DMS 273 (cell line): ENCODE results near the gene HEPN1.
A peak's percentile ranks its signal among the peaks of the same experiment; 100 is the strongest.

ENCODE experiments used
- DNase-seq: peaks from one replicate; lab custom pipeline; 2025; ENCODE audit not compliant: unreplicated experiment; lab: John Stamatoyannopoulos, UW

HEPN1 gene

DNA sequence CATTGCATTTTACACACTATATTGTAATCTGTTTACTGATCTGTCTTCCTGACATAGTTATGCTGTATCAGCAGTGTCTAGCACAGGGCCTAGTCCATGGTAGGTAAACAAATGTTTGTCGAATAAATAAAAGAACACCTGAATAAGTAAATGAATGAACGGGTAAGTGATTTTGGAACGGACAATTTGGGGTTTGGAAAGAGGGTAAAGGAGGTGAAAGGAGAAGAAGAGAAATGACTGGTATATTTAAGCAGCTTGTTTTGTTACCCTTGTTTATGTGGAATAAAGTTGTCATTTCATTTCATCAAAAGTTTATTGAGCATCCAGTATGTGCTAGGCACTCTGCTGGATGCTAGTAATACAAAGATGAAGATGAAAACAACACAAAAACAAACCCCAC, at the start of gene HEPN1:
HEPN1 (plus strand) TSS at position 301 of the 400 bp plus-strand sequence.
- no peak for DNase-seq

- no peak for DNase-seq
Observed at GRCh38 chr11:124869331-124869730, 49.7 kb upstream of the HEPN1 start.

- DNase-seq = no peak
Observed at GRCh38 chr11:124869856-124870387, 49.1 kb upstream of the HEPN1 start.

- no peak for DNase-seq
Observed at GRCh38 chr11:124870430-124870829, 48.6 kb upstream of the HEPN1 start.

- DNase-seq = no peak
Observed at GRCh38 chr11:124872280-124872679, 46.8 kb upstream of the HEPN1 start.

DNA sequence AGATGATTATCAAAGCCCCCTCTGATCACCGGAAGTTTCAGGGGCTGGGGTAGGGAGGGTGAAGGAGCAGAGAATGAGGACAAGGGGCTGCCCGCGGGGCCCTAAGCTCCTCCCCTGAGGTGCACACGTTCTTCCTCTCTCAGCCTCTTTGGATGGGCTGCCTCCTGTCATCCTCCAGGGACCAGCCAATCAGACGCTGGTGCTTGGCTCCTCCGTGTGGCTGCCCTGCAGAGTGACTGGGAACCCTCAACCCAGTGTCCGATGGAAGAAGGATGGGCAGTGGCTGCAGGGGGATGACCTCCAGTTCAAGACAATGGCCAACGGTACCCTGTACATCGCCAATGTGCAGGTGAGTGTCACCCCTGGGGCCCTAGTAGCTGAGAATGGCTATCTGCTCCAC, 46.3 kb upstream of the HEPN1 start:
- DNase-seq = no peak

DNA sequence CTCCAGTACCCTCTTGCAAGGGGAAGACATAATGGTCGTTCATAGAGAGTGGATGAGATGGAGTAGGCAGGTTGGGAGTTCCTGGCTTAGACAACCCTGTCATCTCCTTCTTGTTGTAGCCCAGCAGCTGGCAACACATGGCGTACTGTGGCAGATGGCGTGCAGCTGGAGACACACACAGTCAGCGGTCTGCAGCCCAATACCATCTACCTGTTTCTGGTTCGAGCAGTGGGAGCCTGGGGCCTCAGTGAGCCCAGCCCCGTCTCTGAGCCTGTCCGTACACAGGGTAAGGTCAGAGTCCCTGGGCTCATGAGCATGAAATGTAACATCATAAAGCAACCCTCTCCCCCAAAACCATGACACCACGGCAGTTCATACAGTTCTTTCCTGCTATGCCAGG, 45.1 kb upstream of the HEPN1 start:
- peak; percentile 75 for DNase-seq

- DNase-seq = no peak
Observed at GRCh38 chr11:124874571-124875255, 44.3 kb upstream of the HEPN1 start.

DNA sequence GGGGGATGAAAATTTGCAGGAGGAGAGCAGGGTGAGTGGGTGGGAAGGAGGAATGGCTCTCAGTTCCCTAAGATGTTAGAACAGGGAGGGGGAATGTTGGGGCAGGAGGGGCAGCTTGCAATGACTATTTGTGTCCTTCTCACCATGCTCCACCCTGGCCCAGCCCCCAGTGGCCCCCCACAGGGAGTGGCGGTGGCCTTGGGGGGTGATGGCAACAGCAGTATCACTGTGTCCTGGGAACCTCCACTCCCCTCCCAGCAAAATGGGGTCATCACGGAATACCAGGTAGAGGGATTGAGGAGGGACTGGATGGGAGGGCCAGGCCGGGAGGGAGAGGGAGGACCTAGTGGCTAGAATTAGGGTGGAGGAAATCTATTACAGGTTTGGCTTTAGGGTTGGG, 43.6 kb upstream of the HEPN1 start:
- no peak for DNase-seq

- DNase-seq = peak; percentile 94
Observed at GRCh38 chr11:124875943-124876817, 42.9 kb upstream of the HEPN1 start.

DNA sequence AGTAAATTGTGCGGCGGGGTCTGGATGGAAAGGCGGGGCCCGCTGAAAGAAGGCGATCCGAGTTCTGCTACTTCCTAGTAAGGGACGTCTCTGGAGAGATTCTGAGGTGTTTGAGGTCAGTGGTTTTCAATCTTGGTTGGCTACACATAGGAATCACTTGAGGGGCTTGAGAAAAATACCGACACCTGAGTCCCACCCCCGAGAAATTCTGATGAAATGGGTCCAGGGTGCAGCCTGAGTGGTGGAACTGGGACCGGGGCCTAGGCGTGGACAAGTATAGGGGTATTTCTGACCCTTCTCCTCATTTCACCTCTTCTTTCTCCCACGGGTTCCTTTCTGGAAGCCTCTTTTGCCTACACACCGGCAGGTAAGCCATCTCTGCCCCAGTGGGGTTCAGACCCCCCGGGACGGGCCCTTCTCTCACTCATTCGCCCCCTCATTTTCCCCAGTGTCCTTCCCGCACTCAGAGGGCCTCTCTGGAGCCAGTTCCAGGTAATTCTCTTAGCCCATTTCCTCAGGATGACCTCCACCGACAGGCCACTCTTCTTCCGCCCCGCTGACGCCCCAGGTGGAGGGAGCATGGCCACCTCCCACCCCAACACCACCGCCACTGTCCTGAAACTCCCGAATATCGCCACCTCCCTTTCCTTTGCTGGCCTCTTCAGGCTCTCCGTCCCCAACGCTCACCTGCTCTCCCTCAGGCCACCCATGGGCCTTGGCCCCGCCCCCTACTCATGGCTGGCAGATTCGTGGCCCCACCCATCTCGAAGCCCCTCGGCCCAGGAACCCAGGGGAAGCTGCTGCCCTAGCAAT, 42.0 kb upstream of the HEPN1 start:
- DNase-seq = no peak

- DNase-seq = no peak
Observed at GRCh38 chr11:124877631-124877909, 41.5 kb upstream of the HEPN1 start.

DNA sequence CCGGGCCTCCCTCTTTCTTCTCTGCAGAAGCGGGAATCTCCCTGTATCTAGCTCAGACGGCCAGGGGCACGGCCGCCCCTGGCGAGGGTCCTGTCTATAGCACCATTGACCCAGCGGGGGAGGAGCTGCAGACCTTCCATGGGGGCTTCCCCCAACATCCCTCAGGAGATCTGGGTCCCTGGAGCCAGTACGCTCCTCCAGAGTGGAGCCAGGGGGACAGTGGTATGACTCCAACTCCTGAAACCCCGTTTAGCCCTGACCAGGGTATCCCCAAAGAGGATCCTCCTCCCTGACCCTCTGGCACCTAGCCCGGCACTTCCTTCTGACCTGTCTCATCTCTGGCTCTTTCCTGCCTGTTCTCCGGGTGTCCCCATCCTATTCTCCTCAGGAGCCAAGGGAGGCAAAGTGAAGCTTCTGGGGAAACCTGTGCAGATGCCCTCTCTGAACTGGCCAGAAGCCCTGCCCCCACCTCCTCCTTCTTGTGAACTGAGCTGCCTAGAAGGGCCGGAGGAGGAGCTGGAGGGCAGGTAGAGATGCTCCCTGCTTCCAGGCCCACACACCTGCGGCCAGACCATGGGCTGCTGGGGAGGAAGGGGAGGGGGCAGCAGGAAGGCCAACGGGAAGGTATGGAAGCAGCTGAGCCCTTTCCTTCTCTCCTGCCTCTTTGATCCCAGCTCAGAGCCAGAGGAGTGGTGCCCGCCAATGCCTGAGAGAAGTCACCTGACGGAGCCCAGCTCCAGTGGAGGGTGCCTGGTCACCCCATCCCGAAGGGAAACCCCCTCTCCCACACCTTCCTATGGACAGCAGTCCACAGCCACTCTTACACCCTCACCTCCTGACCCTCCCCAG, 40.9 kb upstream of the HEPN1 start:
- no peak for DNase-seq

- DNase-seq = no peak
Observed at GRCh38 chr11:124878759-124879492, 40.1 kb upstream of the HEPN1 start.

- DNase-seq = no peak
Observed at GRCh38 chr11:124879493-124880289, 39.4 kb upstream of the HEPN1 start.

DNA sequence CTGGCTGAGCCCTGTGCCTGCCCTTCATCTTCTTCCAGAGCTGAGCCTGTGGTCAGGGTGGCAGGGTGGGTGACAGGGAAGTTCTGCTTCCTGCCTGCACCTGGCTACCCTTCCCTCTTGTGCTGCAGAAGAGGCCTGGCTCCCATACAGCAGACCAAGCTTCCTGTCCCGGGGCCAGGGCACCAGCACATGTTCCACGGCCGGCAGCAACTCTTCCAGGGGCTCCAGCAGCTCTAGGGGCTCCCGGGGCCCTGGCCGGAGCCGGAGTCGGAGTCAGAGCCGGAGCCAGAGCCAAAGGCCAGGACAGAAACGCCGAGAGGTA, 38.8 kb upstream of the HEPN1 start:
- no peak for DNase-seq

DNA sequence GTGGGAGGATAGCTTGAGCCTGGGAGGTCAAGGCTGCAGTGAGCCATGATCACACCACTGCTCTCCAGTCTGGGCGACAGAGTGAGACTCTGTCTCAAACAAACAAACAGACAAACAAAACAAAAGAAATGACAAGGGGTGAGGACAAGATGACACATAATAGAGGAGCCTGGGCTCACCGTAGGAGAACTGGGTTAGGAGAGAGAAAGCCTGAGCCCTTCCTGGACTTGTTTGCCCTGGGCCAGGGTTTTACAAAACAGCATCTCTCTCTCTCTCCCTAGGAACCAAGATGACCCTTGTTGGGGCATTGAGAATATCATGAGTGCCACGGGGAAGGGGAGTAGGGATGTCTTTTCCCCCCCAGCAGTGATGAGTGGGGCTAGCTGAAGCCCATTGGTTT, 38.1 kb upstream of the HEPN1 start:
- DNase-seq = no peak

DNA sequence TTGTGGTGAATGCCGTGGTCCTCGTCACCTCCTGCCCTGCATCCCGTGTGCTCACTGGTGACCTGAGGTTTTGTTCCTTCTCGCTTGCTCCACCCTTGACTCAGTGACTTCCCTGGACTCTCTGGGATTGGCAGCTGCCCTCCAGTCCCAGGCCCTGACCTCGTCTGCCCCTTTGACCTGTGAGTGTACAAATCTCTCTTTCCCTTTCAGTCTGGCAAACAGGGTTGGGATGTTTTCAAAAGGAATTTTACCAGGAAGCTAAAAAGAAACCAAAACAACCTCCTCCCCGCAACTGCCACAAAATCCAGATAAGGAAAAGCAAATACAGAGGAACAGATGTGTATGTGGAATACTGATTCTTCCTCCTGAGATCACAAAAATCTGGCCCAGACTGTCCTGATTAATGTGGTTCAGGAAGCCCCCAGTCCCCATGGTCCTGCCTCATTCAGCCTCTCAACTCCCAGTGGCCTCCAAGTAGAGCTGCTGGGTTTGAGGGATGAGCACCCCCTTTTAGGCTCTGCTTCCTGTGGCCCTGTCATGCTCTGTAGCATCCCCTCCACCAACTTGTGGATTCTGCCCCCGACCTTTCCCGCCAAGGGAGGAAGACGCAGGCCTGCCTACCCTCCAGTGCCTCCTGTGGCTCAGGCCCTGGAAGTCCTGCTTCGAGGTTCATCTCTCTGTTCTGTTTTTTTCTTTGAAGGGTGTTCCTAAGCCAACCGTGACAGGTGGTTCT, 36.5 kb upstream of the HEPN1 start:
- DNase-seq = peak; percentile 54

GRCh38 chr11:124884340-124884739, 34.7 kb upstream of the HEPN1 start:
- no peak for DNase-seq
